ENCODE measurements around the gene ZP2.

ZP2 gene

DNA sequence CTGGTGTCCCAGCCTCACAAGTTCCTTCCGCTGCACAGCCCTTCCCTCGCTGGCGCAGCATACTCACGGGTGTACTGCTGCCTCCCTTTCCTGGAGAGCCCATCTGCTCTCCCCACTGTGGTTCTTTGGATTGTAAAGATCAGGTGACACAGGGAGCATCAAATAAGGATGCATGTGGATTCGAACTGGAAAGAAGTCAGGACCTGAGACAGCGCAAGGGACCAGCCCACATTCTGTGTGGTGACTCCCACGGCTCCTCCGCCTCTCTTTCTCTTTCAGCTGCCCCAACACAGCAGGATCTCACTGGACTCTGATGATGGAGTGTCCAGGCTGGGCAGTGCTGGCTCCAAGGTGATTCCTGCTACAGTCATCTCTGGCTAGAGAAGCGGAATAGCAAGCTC lies 44.8 kb downstream of the ZP2 start:
- TF ChIP-seq, protein P1, sequence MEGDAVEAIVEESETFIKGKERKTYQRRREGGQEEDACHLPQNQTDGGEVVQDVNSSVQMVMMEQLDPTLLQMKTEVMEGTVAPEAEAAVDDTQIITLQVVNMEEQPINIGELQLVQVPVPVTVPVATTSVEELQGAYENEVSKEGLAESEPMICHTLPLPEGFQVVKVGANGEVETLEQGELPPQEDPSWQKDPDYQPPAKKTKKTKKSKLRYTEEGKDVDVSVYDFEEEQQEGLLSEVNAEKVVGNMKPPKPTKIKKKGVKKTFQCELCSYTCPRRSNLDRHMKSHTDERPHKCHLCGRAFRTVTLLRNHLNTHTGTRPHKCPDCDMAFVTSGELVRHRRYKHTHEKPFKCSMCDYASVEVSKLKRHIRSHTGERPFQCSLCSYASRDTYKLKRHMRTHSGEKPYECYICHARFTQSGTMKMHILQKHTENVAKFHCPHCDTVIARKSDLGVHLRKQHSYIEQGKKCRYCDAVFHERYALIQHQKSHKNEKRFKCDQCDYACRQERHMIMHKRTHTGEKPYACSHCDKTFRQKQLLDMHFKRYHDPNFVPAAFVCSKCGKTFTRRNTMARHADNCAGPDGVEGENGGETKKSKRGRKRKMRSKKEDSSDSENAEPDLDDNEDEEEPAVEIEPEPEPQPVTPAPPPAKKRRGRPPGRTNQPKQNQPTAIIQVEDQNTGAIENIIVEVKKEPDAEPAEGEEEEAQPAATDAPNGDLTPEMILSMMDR (conservative IDR thresholded peaks at IDR 0.05; ENCODE audit: low read length): no peak
- no peak for DNase-seq (ENCODE audit: low read depth)
- no peak overlapping the region for H3K4me3 ChIP-seq (ENCODE audit: low read length)

- no peak for DNase-seq (ENCODE audit: low read depth)
- H3K4me3 ChIP-seq (ENCODE audit: low read length): no peak overlapping the region
- TF ChIP-seq, protein P1 (conservative IDR thresholded peaks at IDR 0.05; ENCODE audit: low read length): no peak
These were observed 46.7 kb downstream of the ZP2 start for GRCh38 chr16:21164521-21165168.

- TF ChIP-seq, protein P1 (conservative IDR thresholded peaks at IDR 0.05; ENCODE audit: low read length): no peak
- no peak overlapping the region for H3K4me3 ChIP-seq (ENCODE audit: low read length)
- no peak for DNase-seq (ENCODE audit: low read depth)
These were observed 47.8 kb downstream of the ZP2 start for GRCh38 chr16:21163576-21163975.

DNA sequence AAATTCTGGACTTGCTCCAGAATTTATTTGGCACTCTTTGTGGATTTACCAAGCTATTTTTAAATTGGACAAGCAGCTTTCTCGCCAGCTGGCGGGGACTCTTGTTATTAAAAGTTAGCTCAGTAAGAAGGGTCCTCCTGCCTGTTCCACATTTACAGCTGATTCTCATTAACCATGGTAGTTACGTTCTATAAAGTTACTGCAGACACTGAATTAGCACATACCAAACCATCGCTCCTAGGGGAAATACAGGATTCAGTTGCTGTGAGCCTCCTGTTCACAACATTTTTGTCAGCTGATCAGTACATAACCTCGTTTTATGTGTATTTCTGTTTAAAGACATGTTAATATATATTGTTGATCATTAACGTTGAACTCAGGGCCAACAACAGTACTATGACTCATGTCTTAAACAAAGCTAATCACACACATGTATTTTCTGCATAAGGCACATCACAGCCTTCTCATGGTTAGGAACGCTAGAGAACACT lies 48.7 kb downstream of the ZP2 start:
- TF ChIP-seq, protein P1 (conservative IDR thresholded peaks at IDR 0.05; ENCODE audit: low read length): no peak

DNA sequence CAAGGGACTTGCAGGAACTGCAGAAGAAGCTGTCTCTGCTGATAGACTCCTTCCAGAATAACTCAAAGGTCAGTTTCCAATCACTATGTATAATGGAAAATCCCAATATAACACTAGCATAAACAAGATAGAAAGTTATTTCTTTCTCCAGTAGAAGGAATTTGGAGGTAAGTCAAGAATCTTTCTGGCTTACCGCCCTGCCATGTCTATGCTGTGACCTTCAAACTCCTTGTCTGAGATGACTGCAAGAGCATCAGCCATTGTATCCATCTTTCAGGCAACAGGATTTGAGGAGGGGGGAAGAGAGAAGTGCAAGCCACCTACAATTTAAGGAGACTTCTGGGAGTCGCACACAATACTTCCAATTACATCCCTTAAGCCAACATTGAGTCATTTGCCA lies 50.2 kb downstream of the ZP2 start:
- DNase-seq (ENCODE audit: low read depth): peak; percentile 57
- no peak overlapping the region for H3K4me3 ChIP-seq (ENCODE audit: low read length)
- TF ChIP-seq, protein P1 (conservative IDR thresholded peaks at IDR 0.05; ENCODE audit: low read length): no peak

More for the DNA sequence above, 48.7 kb downstream of the ZP2 start:
- no peak overlapping the region for H3K4me3 ChIP-seq (ENCODE audit: low read length)
- peak; percentile 80 for DNase-seq (ENCODE audit: low read depth)

DNA sequence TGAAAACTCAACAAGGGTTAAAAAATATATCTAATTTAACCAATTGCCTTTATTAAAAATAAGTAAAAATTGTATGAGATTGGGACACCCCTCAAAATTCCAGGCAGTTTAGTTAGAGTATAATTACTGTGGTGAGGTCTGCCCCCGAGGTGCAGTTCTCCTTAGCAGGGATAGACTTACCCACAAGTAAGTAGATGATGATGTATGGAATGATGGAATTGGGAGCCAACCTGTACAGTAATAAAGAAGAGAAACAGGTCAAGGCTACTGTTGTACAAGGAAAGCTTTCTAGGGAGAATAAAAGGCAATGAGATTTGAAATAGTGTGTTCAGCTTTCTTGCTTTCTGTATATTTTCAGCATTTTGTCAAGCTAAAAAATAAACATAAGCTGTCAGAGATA lies 51.1 kb downstream of the ZP2 start:
- H3K4me3 ChIP-seq (ENCODE audit: low read length): no peak overlapping the region
- no peak for DNase-seq (ENCODE audit: low read depth)
- TF ChIP-seq, protein P1 (conservative IDR thresholded peaks at IDR 0.05; ENCODE audit: low read length): no peak

- DNase-seq (ENCODE audit: low read depth): no peak
- TF ChIP-seq, protein P1 (conservative IDR thresholded peaks at IDR 0.05; ENCODE audit: low read length): no peak
- H3K4me3 ChIP-seq (ENCODE audit: low read length): peak overlapping the region; percentile 71
These were observed 52.0 kb downstream of the ZP2 start for GRCh38 chr16:21159281-21159951.
